T-helper 1 cell treated with Interleukin-12 subunit alpha and Interleukin-12 subunit beta and Interleukin-4 antibody, amounts not matched to agents 30 ng/mL and 1 ng/mL, for 36 hours (primary cell): Measurements from ENCODE around the gene FGF22. TPM values are rescaled to one million over a fixed set of nuclear protein-coding genes. Genes with fewer than 3 reads are reported as not detected.

Experiments
- intact Hi-C: fragments of 100-400 bp; cut with micrococcal nuclease; formaldehyde crosslinking; loops from one replicate; pipeline ENCODE4 v1.15.1; 2024
- total RNA-seq: library from RNA; stranded (reverse); gene quantifications from 2 replicates; pipeline ENCODE4 v1.2.3, GENCODE V29; 2022

The FGF22 gene
- total RNA-seq, 1 donor from 2014 or later = not detected

- intact Hi-C loops = no loop called here
These were observed 32.2 kb upstream of the FGF22 start for GRCh38 chr19:607301-608154.

GRCh38 chr19:608155-609003, 31.3 kb upstream of the FGF22 start:
- intact Hi-C loops = no loop called here

- intact Hi-C loops = no loop called here
These were observed 30.7 kb upstream of the FGF22 start for GRCh38 chr19:609004-609346.

GRCh38 chr19:610071-610800, 29.4 kb upstream of the FGF22 start:
- intact Hi-C loops = loop anchor here (1.0 to 2.0 kb wide), 4 partner anchors 23 to 70 kb away; partner anchors contain the start of genes BSG and POLRMT

GRCh38 chr19:610801-611480, 28.7 kb upstream of the FGF22 start:
- intact Hi-C loops = loop anchor here (1.0 to 2.0 kb wide), 4 partner anchors 22 to 69 kb away; partner anchors contain the start of genes BSG and POLRMT

GRCh38 chr19:611481-611868, 28.2 kb upstream of the FGF22 start:
- intact Hi-C loops = loop anchor here (2.0 kb wide), 2 partner anchors 39 to 49 kb away; partner anchors contain the start of gene BSG

GRCh38 chr19:612941-613340, 26.7 kb upstream of the FGF22 start:
- intact Hi-C loops = no loop called here

GRCh38 chr19:613732-614567, 25.7 kb upstream of the FGF22 start:
- intact Hi-C loops = no loop called here

- intact Hi-C loops = no loop called here
These were observed 24.1 kb upstream of the FGF22 start for GRCh38 chr19:615619-616018.

- intact Hi-C loops = no loop called here
These were observed 23.5 kb upstream of the FGF22 start for GRCh38 chr19:616062-616700.

GRCh38 chr19:616747-617526, 22.7 kb upstream of the FGF22 start:
- intact Hi-C loops = no loop called here

- intact Hi-C loops = no loop called here
These were observed 22.0 kb upstream of the FGF22 start for GRCh38 chr19:617551-618246.

- intact Hi-C loops = no loop called here
These were observed 21.4 kb upstream of the FGF22 start for GRCh38 chr19:618247-618619.

- intact Hi-C loops = no loop called here
These were observed 20.9 kb upstream of the FGF22 start for GRCh38 chr19:618674-619285.

GRCh38 chr19:619286-620002, 20.2 kb upstream of the FGF22 start:
- intact Hi-C loops = no loop called here

- intact Hi-C loops = no loop called here
These were observed 19.4 kb upstream of the FGF22 start for GRCh38 chr19:620166-620862.
